ENCODE data around the gene ASAP3.

The ASAP3 gene

GRCh38 chr1:23397908-23398307, 86.1 kb downstream of the ASAP3 start:
- TF ChIP-seq FOXP2 (optimal IDR thresholded peaks at IDR 0.05; ENCODE audit: borderline replicate concordance, extremely low read depth, extremely low read length, insufficient read depth): no peak
- no peak for TF ChIP-seq SIN3A (IDR thresholded peaks at IDR 0.05; ENCODE audit: borderline replicate concordance, insufficient read depth, low read length)

- TF ChIP-seq TAF1 (IDR thresholded peaks at IDR 0.05; ENCODE audit: borderline replicate concordance, insufficient read depth, low read length) (no peak), FOXP2 (optimal IDR thresholded peaks at IDR 0.05; ENCODE audit: borderline replicate concordance, extremely low read depth, extremely low read length, insufficient read depth) (no peak), POLR2AphosphoS5 (IDR thresholded peaks at IDR 0.05; ENCODE audit: low read depth, low read length) (no peak), REST (IDR thresholded peaks at IDR 0.05; ENCODE audit: insufficient read depth in 1 of 2, low read depth in 2 of 2, low read length in 2 of 2) (no peak), SIN3A (IDR thresholded peaks at IDR 0.05; ENCODE audit: borderline replicate concordance, insufficient read depth, low read length) (no peak)
These were observed 87.6 kb downstream of the ASAP3 start for GRCh38 chr1:23396380-23396779.

GRCh38 chr1:23395849-23396248, 88.1 kb downstream of the ASAP3 start:
- TF ChIP-seq POLR2AphosphoS5 (IDR thresholded peaks at IDR 0.05; ENCODE audit: low read depth, low read length) (no peak), FOXP2 (optimal IDR thresholded peaks at IDR 0.05; ENCODE audit: borderline replicate concordance, extremely low read depth, extremely low read length, insufficient read depth) (no peak), TAF1 (IDR thresholded peaks at IDR 0.05; ENCODE audit: borderline replicate concordance, insufficient read depth, low read length) (no peak), REST (IDR thresholded peaks at IDR 0.05; ENCODE audit: insufficient read depth in 1 of 2, low read depth in 2 of 2, low read length in 2 of 2) (no peak), SIN3A (IDR thresholded peaks at IDR 0.05; ENCODE audit: borderline replicate concordance, insufficient read depth, low read length) (no peak)

GRCh38 chr1:23395154-23395724, 88.7 kb downstream of the ASAP3 start:
- TF ChIP-seq TAF1 (IDR thresholded peaks at IDR 0.05; ENCODE audit: borderline replicate concordance, insufficient read depth, low read length): no peak
- no peak for TF ChIP-seq POLR2AphosphoS5 (IDR thresholded peaks at IDR 0.05; ENCODE audit: low read depth, low read length)
- TF ChIP-seq FOXP2 (optimal IDR thresholded peaks at IDR 0.05; ENCODE audit: borderline replicate concordance, extremely low read depth, extremely low read length, insufficient read depth): no peak
- TF ChIP-seq SIN3A (IDR thresholded peaks at IDR 0.05; ENCODE audit: borderline replicate concordance, insufficient read depth, low read length): no peak
- no peak for TF ChIP-seq REST (IDR thresholded peaks at IDR 0.05; ENCODE audit: insufficient read depth in 1 of 2, low read depth in 2 of 2, low read length in 2 of 2)

GRCh38 chr1:23394684-23395083, 89.3 kb downstream of the ASAP3 start:
- TF ChIP-seq TAF1 (IDR thresholded peaks at IDR 0.05; ENCODE audit: borderline replicate concordance, insufficient read depth, low read length): no peak
- TF ChIP-seq REST (IDR thresholded peaks at IDR 0.05; ENCODE audit: insufficient read depth in 1 of 2, low read depth in 2 of 2, low read length in 2 of 2): 0 out of 4 replicates have a peak, but pooled peaks of 1 of the 2 experiments have one; percentile 36
